H1 (cell line): ENCODE data around the gene SPEN. TPM values are rescaled to one million over a fixed set of nuclear protein-coding genes. Genes with fewer than 3 reads are reported as not detected.

ENCODE experiments used
- CTCF ChIA-PET: fragments of 300-600 bp; sonication (Branson Sonifier 250); formaldehyde crosslinking; loops from one replicate; lab custom pipeline; 2021; ENCODE audit not compliant: partially characterized antibody; lab: Charles Lee
- POLR2A ChIA-PET: fragments of 300-600 bp; sonication (Branson Sonifier 250); formaldehyde crosslinking; loops from one replicate; lab custom pipeline; 2021; ENCODE audit warnings: inconsistent platforms; ENCODE audit not compliant: partially characterized antibody; lab: Charles Lee
- DNase-seq, 2 experiments: peaks; one replicate each; pipeline versions ENCODE4 v3.0.0 to v3.0.0-alpha.2; 2010 to 2022; ENCODE audit warnings: low spot score in 2 of 2, low read depth in 1 of 2, mixed read lengths in 1 of 2
- FAIRE-seq: peaks from 2 replicates; lab custom pipeline; 2011; peaks lifted over from hg19 to GRCh38; lab: Jason Lieb, UNC
- H2AFZ ChIP-seq: 2 replicates; pipeline ENCODE4 v1.8.1; 2012; ENCODE audit warnings: low read length, inconsistent platforms
- H2AK5ac ChIP-seq: 2 replicates; pipeline ENCODE4 v1.6.1; 2013; ENCODE audit warnings: low read depth, low read length
- H2BK120ac ChIP-seq: replicated peaks from 2 replicates; pipeline ENCODE3; 2013; ENCODE audit warnings: low read depth, low read length, inconsistent platforms
- H2BK12ac ChIP-seq: 2 replicates; pipeline ENCODE4 v1.6.1; 2013; ENCODE audit warnings: low read depth, low read length
- H2BK15ac ChIP-seq: 2 replicates; pipeline ENCODE4 v1.6.1; 2013; ENCODE audit warnings: low read length
- H2BK20ac ChIP-seq: 2 replicates; pipeline ENCODE4 v1.6.1; 2013; ENCODE audit warnings: low read length
- H2BK5ac ChIP-seq: 2 replicates; pipeline ENCODE4 v1.6.1; 2013; ENCODE audit warnings: low read depth, low read length
- H3K14ac ChIP-seq: 2 replicates; pipeline ENCODE4 v1.6.1; 2013; ENCODE audit warnings: inconsistent platforms; ENCODE audit not compliant: insufficient read length
- H3K18ac ChIP-seq: 2 replicates; pipeline ENCODE4 v1.6.1; 2013; ENCODE audit warnings: low read length; ENCODE audit errors: extremely low read depth
- H3K23ac ChIP-seq: 2 replicates; pipeline ENCODE4 v1.6.1; 2013; ENCODE audit warnings: inconsistent platforms; ENCODE audit not compliant: insufficient read length
- H3K23me2 ChIP-seq: 2 replicates; pipeline ENCODE4 v1.6.1; 2013; ENCODE audit warnings: low read depth, low read length
- H3K27ac ChIP-seq: 2 replicates; pipeline ENCODE4 v1.6.1; 2011; ENCODE audit warnings: low read depth, low read length, inconsistent platforms
- H3K27me3 ChIP-seq, 4 experiments: replicated peaks in 1 of 4; 1 replicate in 1 of 4; 2 replicates in 3 of 4; pipeline versions ENCODE4 v1.6.1 to v1.8.1; 2011 to 2013; ENCODE audit warnings: low read length in 3 of 4, mild to moderate bottlenecking in 3 of 4, inconsistent platforms in 2 of 4, mixed read lengths in 2 of 4, moderate library complexity in 1 of 4; ENCODE audit not compliant: control insufficient read depth in 3 of 4, insufficient read depth in 3 of 4; ENCODE audit errors: extremely low read depth in 1 of 4
- H3K36me3 ChIP-seq, 4 experiments: 2 replicates each; pipeline versions ENCODE4 v1.6.1 to v1.8.1; 2011 to 2013; ENCODE audit warnings: mild to moderate bottlenecking in 4 of 4, low read length in 3 of 4, moderate library complexity in 2 of 4, control low read depth in 1 of 4, inconsistent platforms in 1 of 4; ENCODE audit not compliant: insufficient read depth in 4 of 4, control insufficient read depth in 2 of 4
- H3K4ac ChIP-seq: replicated peaks from 2 replicates; pipeline ENCODE3; 2013; ENCODE audit warnings: low read length, low read depth, mixed read lengths, inconsistent platforms; ENCODE audit not compliant: insufficient read length
- H3K4me1 ChIP-seq, 4 experiments: replicated peaks in 1 of 4; 1 replicate in 1 of 4; 2 replicates in 3 of 4; pipeline versions ENCODE4 v1.6.1 to v1.8.1; 2011 to 2013; ENCODE audit warnings: low read length in 3 of 4, inconsistent platforms in 2 of 4, mixed read lengths in 1 of 4; ENCODE audit not compliant: insufficient read depth in 4 of 4, control insufficient read depth in 3 of 4
- H3K4me2 ChIP-seq, 2 experiments: 2 replicates each; pipeline versions ENCODE4 v1.6.1 to v1.8.1; 2011 to 2013; ENCODE audit warnings: low read depth in 2 of 2, low read length in 2 of 2, control low read depth in 1 of 2, inconsistent platforms in 1 of 2, mild to moderate bottlenecking in 1 of 2; ENCODE audit not compliant: insufficient read depth in 1 of 2
- H3K4me3 ChIP-seq, 4 experiments: fragments of 200-600, 300-600 bp in 1 of 4; sonication (generic), shearing (Covaris generic), sonication (Bioruptor Twin) in 1 of 4; 2 replicates each; pipeline versions ENCODE4 v1.5.1 to v1.8.1; 2011 to 2016; ENCODE audit warnings: low read length in 4 of 4, low read depth in 3 of 4, control low read depth in 2 of 4, inconsistent platforms in 2 of 4, mild to moderate bottlenecking in 2 of 4, mixed read lengths in 1 of 4, moderate library complexity in 1 of 4; ENCODE audit not compliant: insufficient read depth in 2 of 4; ENCODE audit errors: extremely low read depth in 1 of 4
- H3K56ac ChIP-seq: replicated peaks from 2 replicates; pipeline ENCODE3; 2013; ENCODE audit warnings: low read depth, mild to moderate bottlenecking, mixed read lengths, low read length, inconsistent platforms; ENCODE audit not compliant: insufficient read length
- H3K79me1 ChIP-seq: 2 replicates; pipeline ENCODE4 v1.6.1; 2013; ENCODE audit warnings: low read depth, low read length, control low read depth
- H3K79me2 ChIP-seq, 2 experiments: 2 replicates each; pipeline versions ENCODE4 v1.6.1 to v1.8.1; 2012 to 2013; ENCODE audit warnings: low read length in 2 of 2, mild to moderate bottlenecking in 2 of 2, inconsistent platforms in 1 of 2; ENCODE audit not compliant: insufficient read depth in 2 of 2, control insufficient read depth in 1 of 2
- H3K9ac ChIP-seq, 4 experiments: replicated peaks in 1 of 4; 1 replicate in 1 of 4; 2 replicates in 3 of 4; pipeline versions ENCODE4 v1.6.1 to v1.8.1; 2011 to 2013; ENCODE audit warnings: low read depth in 3 of 4, low read length in 3 of 4, control low read depth in 2 of 4, mild to moderate bottlenecking in 2 of 4, moderate library complexity in 2 of 4, inconsistent platforms in 1 of 4; ENCODE audit errors: extremely low read depth in 1 of 4
- H3K9me3 ChIP-seq, 2 experiments: 2 replicates each; pipeline versions ENCODE4 v1.6.1 to v1.8.1; 2012 to 2013; ENCODE audit warnings: mild to moderate bottlenecking in 2 of 2, moderate library complexity in 2 of 2, control low read depth in 1 of 2, inconsistent platforms in 1 of 2, low read depth in 1 of 2, low read length in 1 of 2, mixed read lengths in 1 of 2; ENCODE audit not compliant: insufficient read depth in 2 of 2
- H4K20me1 ChIP-seq, 2 experiments: replicated peaks in 1 of 2; 2 replicates each; pipeline versions ENCODE3 to v1.8.1; 2011 to 2013; ENCODE audit warnings: inconsistent platforms in 2 of 2, low read length in 2 of 2, mild to moderate bottlenecking in 1 of 2; ENCODE audit not compliant: insufficient read depth in 2 of 2, control insufficient read depth in 1 of 2
- H4K5ac ChIP-seq: 2 replicates; pipeline ENCODE4 v1.6.1; 2013; ENCODE audit warnings: low read length, low read depth, mixed read lengths, inconsistent platforms; ENCODE audit not compliant: insufficient read length
- H4K8ac ChIP-seq: 2 replicates; pipeline ENCODE4 v1.8.0; 2013; ENCODE audit warnings: mild to moderate bottlenecking, moderate library complexity, low read length, inconsistent platforms; ENCODE audit not compliant: insufficient read depth; ENCODE audit errors: extremely low read depth
- H4K91ac ChIP-seq: replicated peaks from 2 replicates; pipeline ENCODE3; 2013; ENCODE audit warnings: low read length, mixed read lengths, inconsistent platforms; ENCODE audit not compliant: insufficient read length
- BRCA1 ChIP-seq: IDR thresholded peaks from 2 replicates; pipeline ENCODE4 v1.6.1; 2012; ENCODE audit warnings: low read depth, low read length, improper control_type of control experiment
- SIRT6 ChIP-seq: IDR thresholded peaks from one replicate; pipeline ENCODE4 v1.7.1; 2012; ENCODE audit warnings: low read length, inconsistent platforms
- WGBS, 2 experiments: shearing (Covaris generic) in 1 of 2; methylation state at CpG; one replicate each; pipeline versions ENCODE4 v1.1.6 to v1.1.7; 2013 to 2015; ENCODE audit warnings: low lambda C conversion rate in 2 of 2, mixed read lengths in 2 of 2, inconsistent platforms in 1 of 2, low coverage in 1 of 2, missing lambda C conversion rate in 1 of 2; ENCODE audit not compliant: insufficient replicate concordance in 2 of 2, insufficient coverage in 1 of 2, insufficient read length in 1 of 2; ENCODE audit errors: extremely low coverage in 1 of 2, missing lambda C conversion rate in 1 of 2; 5-methylcytosine and 5-hydroxymethylcytosine counted together
- polyA plus RNA-seq, 7 experiments: library from polyadenylated mRNA; depleted of rRNA in 3 of 7; stranded (reverse) in 5 of 7; unstranded in 2 of 7; fragments of >200 nt in 5 of 7; fragments of 200-250 nt in 2 of 7; gene quantifications; 1 replicate in 5 of 7; 2 replicates in 1 of 7; 4 replicates in 1 of 7; pipeline versions ENCODE4 v1.2.1 to v1.2.3, GENCODE V29; 2011 to 2013; ENCODE audit warnings: missing spikeins in 2 of 7, mixed read lengths in 2 of 7
- total RNA-seq: library from RNA; stranded (reverse); fragmentation: NEBNext Ultra II Directional; extraction: Animal tissue kit (Norgen Biotek cat#: 25700); gene quantifications from 2 replicates; pipeline ENCODE4 v1.2.1, GENCODE V29; 2021

The SPEN gene
- total and polyA plus RNA-seq, 2 of the 8 experiments (the other 6 are each of a cell fraction or from before 2014, with no cell fraction given), result 12.5 to 52.1 TPM

GRCh38 chr1:15942661-15943327 lies 95.3 kb downstream of the SPEN start:
- Histone ChIP-seq H4K20me1 (peaks cover 2 to 16% of the 10 kb centered on the region in 2 experiments), H3K4me2 (no peak overlapping the region)
- CTCF ChIA-PET, result interaction anchor here (1.1 to 1.8 kb wide), 4 partner anchors 12 to 151 kb away, joined by 3 to 8 read pairs (median 6); no protein-coding TSS in a partner anchor
- TF ChIP-seq BRCA1 (no peak), SIRT6 (no peak)

More at GRCh38 chr1:15942661-15943327, 95.3 kb downstream of the SPEN start:
- Histone ChIP-seq H3K23ac (no peak overlapping the region), H2AFZ (no peak overlapping the region), H3K4me3 (no peak overlapping the region), H4K91ac (no peak overlapping the region), H3K36me3 (peaks cover 6 to 46% (median 29%) of the 10 kb centered on the region in 4 experiments; a peak in 7 of 8 replicates), H3K27me3 (no peaks in the 10 kb centered on the region), H3K23me2 (no peaks in the 10 kb centered on the region), H4K5ac (no peak overlapping the region), H3K9ac (no peak overlapping the region), H3K79me1 (no peaks in the 10 kb centered on the region; the same call in 1 of the 2 replicates), H3K4ac (no peak overlapping the region), H4K8ac (no peak overlapping the region), H2BK5ac (no peak overlapping the region; the same call in 1 of the 2 replicates), H3K9me3 (no peaks in the 10 kb centered on the region), H2BK12ac (no peak overlapping the region), H2BK20ac (no peak overlapping the region), H3K14ac (no peak overlapping the region), H3K79me2 (no peaks in the 10 kb centered on the region), H2BK120ac (no peak overlapping the region), H3K56ac (no peak overlapping the region), H2BK15ac (no peak overlapping the region), H3K4me1 (no peaks in the 10 kb centered on the region; a peak in 1 of 7 replicates), H3K18ac (no peak overlapping the region), H3K27ac (no peak overlapping the region), H2AK5ac (no peak overlapping the region)
- DNase-seq (no peak), FAIRE-seq (no peak)
- 92% methylated on average over 18 of the region's 18 CpGs; no CpG with 5 or more reads in 1 of the 2 experiments for WGBS, 2 experiments
- POLR2A ChIA-PET, result interaction anchor here (0.9 kb wide), 1 partner anchor 8 kb away, joined by 3 read pairs; no protein-coding TSS in a partner anchor
